A549 (cell line): ENCODE measurements around the gene PLXNA1.

ENCODE experiments used
- CBX2 ChIP-seq: fragments of 200-600 bp; sonication (generic); IDR thresholded peaks from 2 replicates; pipeline ENCODE4 v1.6.1; 2016; ENCODE audit warnings: low read depth, mild to moderate bottlenecking, borderline replicate concordance
- CTCF ChIP-seq: fragments of >200 bp; sonication (Bioruptor Twin); formaldehyde crosslinking; IDR thresholded peaks from 3 replicates; pipeline ENCODE4 v1.5.1; 2016
- EP300 ChIP-seq, 2 experiments: fragments of >200 bp; sonication (Bioruptor Twin); formaldehyde crosslinking; IDR thresholded peaks; 2 replicates in 1 of 2; 3 replicates in 1 of 2; pipeline ENCODE4 v1.6.1; 2016 to 2017
- RNF2 ChIP-seq: fragments of 200-600 bp; sonication (generic); IDR thresholded peaks from 2 replicates; pipeline ENCODE4 v1.6.1; 2016; ENCODE audit warnings: low read depth, mild to moderate bottlenecking, antibody characterized with exemption, moderate library complexity, borderline replicate concordance

- TF ChIP-seq RNF2 = no peak
- no peak for TF ChIP-seq CBX2
- TF ChIP-seq CTCF = no peak
- TF ChIP-seq EP300 (IDR thresholded peaks at IDR 0.05) = no peak
Observed at GRCh38 chr3:126945171-126945721, 37.7 kb upstream of the PLXNA1 start.
